ENCODE measurements around the gene LRRC59. TPM values are rescaled to one million over a fixed set of nuclear protein-coding genes. Genes with fewer than 3 reads are reported as not detected.

LRRC59 gene
- total RNA-seq, 1 experiment from 2014 or later, result 221 TPM

GRCh38 chr17:50362661-50363060 is 34.7 kb downstream of the LRRC59 start:
- Histone ChIP-seq H2AFZ (ENCODE audit: low read depth, low read length, poor library complexity, severe bottlenecking) (no peak overlapping the region), H3K36me3 (ENCODE audit: control insufficient read depth in 1 of 2, insufficient read depth in 2 of 2, low read length in 2 of 2) (peaks cover 33 to 39% of the 10 kb centered on the region in 2 experiments; a peak in 3 of 4 replicates), H3K27me3 (ENCODE audit: insufficient read depth, low read length) (no peaks in the 10 kb centered on the region), H3K4me2 (ENCODE audit: low read length) (no peak overlapping the region), H3K4me1 (ENCODE audit: control insufficient read depth in 1 of 2, insufficient read depth in 2 of 2, low read length in 2 of 2) (peaks cover 3 to 8% of the 10 kb centered on the region in 2 experiments; a peak in 2 of 4 replicates), H3K9me2 (ENCODE audit: insufficient read depth) (no peaks in the 10 kb centered on the region), H3K79me2 (ENCODE audit: insufficient read depth, low read length) (no peaks in the 10 kb centered on the region; the same call in 1 of the 2 replicates), H3K9me3 (ENCODE audit: control insufficient read depth in 1 of 2, insufficient read depth in 1 of 2, low read depth in 1 of 2, low read length in 2 of 2) (no peaks in the 10 kb centered on the region), H4K20me1 (ENCODE audit: insufficient read depth) (no peaks in the 10 kb centered on the region), H3K9ac (ENCODE audit: low read length) (no peak overlapping the region), H3K4me3 (replicated peaks in 1 of 2; ENCODE audit: low read depth in 1 of 2, low read length in 2 of 2) (no peak overlapping the region), H3K27ac (ENCODE audit: low read depth, low read length) (peak overlapping the region; percentile 5)
- ChIA-PET RAD21 (ENCODE audit: low non-redundant PET in 1 of 2, low total read pairs in 2 of 2, uncharacterized antibody in 2 of 2, unreplicated experiment in 2 of 2) (interaction anchor here (0.7 to 0.9 kb wide), 2 partner anchors 117 to 162 kb away, joined by 3 to 7 read pairs; partner anchors contain the start of gene COL1A1 (in 1 of the 2)), POLR2A (interaction anchor here (1.2 to 2.7 kb wide), 5 partner anchors 9 to 116 kb away, joined by 4 to 12 read pairs (median 9); partner anchors contain the start of genes LRRC59, MRPL27, RSAD1 and XYLT2), CTCF (interaction anchor here (0.7 to 3.6 kb wide), 16 partner anchors 9 to 170 kb away, joined by 3 to 33 read pairs (median 5); partner anchors contain the start of genes EME1, EPN3, LRRC59 and MRPL27)
- no peak for DNase-seq (ENCODE audit: low read depth, low spot score)
- no peak for ATAC-seq
- no TSS peak for BruUV-seq (replicated peaks)
- TF ChIP-seq RAD21 (IDR thresholded peaks at IDR 0.05; ENCODE audit: low read depth), result no peak
- TF ChIP-seq JUND (IDR thresholded peaks at IDR 0.05), result no peak
- no peak for TF ChIP-seq ELF1 (IDR thresholded peaks at IDR 0.05; ENCODE audit: borderline replicate concordance, low read depth)
- TF ChIP-seq POLR2A (IDR thresholded peaks at IDR 0.05; ENCODE audit: borderline replicate concordance, extremely low read depth, insufficient read depth, insufficient read length), result no peak
- TF ChIP-seq REST (IDR thresholded peaks at IDR 0.05; ENCODE audit: low read depth), result no peak
- no peak for TF ChIP-seq CEBPB (IDR thresholded peaks at IDR 0.05; ENCODE audit: low read depth)
- TF ChIP-seq MAX (IDR thresholded peaks at IDR 0.05), result no peak
- TF ChIP-seq CBX3 (IDR thresholded peaks at IDR 0.05; ENCODE audit: low read depth), result no peak
- intact Hi-C loops (cut with micrococcal nuclease), result loop anchor here (1.0 kb wide), 1 partner anchor 117 kb away; no protein-coding TSS in a partner anchor
